Stomach (tissue), 4 donors: ENCODE measurements around the gene PYGB.

ENCODE experiments used
- CTCF ChIP-seq, 7 experiments: fragments of 450-650 bp in 4 of 7; fragments of 200-600 bp in 3 of 7; sonication (generic) in 3 of 7; IDR thresholded peaks; one replicate each; pipeline ENCODE4 v1.5.1; 2016 to 2019; ENCODE audit warnings: antibody characterized with exemption in 7 of 7, control low read depth in 2 of 7, mild to moderate bottlenecking in 1 of 7
- EP300 ChIP-seq: sonication (generic); formaldehyde crosslinking; IDR thresholded peaks from one replicate; pipeline ENCODE4 v1.6.1; 2017; ENCODE audit warnings: antibody characterized with exemption
- POLR2A ChIP-seq, 4 donors: fragments of 450-650 bp; IDR thresholded peaks; one replicate each; pipeline ENCODE4 v1.6.1; 2016; ENCODE audit warnings: antibody characterized with exemption in 4 of 4, control low read depth in 2 of 4, mild to moderate bottlenecking in 1 of 4, moderate library complexity in 1 of 4
- POLR2AphosphoS5 ChIP-seq, 3 donors: sonication (generic); formaldehyde crosslinking; IDR thresholded peaks; one replicate each; pipeline ENCODE4 v1.6.1; 2016; ENCODE audit warnings: antibody characterized with exemption in 3 of 3

DNA sequence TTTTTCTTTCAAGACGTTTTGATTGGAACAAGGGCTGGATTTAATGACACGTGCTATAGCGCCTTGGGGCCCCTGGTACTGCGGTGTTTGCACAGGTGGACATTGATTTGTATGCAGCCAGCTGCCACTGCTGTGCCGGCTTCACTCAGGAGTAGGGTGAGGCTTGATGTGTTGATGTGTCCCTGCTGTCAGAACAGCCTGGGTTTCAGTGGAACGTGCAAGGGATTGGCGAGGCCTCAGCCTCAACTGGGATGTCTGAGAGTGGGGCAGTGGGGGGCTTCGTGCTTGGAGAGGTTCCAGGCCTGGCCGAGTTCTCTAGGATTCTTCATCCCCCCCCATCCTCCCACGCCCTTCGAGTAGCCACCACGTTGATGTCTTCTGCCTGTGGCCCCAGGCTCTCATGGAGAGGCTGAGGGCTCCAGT lies 23.0 kb downstream of the PYGB start:
- TF ChIP-seq CTCF (IDR thresholded peaks at IDR 0.05) (no peak), POLR2A (IDR thresholded peaks at IDR 0.05) (no peak), EP300 (no peak), POLR2AphosphoS5 (IDR thresholded peaks at IDR 0.05) (no peak)
